CD4-positive, alpha-beta T cell treated with Interleukin-2 at 100 ng/mL for 4 hours (primary cell): Measurements from ENCODE around the gene GP1BB.

Source experiments
- DNase-seq: peaks from one replicate; pipeline ENCODE4 v3.0.0-alpha.2; 2020; ENCODE audit warnings: low spot score

The GP1BB gene

GRCh38 chr22:19727310-19728150 is 4.2 kb downstream of the GP1BB start:
- DNase-seq: no peak

DNA sequence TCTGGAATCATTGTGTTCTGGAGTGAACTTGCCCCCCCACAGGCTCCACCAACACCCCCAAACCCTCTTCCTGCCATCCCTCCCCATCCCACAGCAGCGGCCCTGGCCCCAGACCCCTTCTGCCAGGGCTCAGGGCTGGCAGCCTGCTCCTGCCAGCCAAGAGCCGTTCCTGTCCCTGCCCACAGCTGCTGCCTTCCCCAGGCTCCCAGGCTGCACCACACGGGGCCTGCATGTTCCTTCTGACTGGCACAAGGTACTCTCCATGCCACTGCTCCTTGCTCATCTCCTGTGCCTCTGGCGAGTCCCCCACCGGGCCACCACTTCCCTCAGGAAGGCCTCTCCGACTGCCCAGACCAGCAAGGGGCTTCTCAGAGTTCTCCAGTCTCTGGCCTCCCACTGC is 4.9 kb downstream of the GP1BB start:
- DNase-seq: no peak

DNA sequence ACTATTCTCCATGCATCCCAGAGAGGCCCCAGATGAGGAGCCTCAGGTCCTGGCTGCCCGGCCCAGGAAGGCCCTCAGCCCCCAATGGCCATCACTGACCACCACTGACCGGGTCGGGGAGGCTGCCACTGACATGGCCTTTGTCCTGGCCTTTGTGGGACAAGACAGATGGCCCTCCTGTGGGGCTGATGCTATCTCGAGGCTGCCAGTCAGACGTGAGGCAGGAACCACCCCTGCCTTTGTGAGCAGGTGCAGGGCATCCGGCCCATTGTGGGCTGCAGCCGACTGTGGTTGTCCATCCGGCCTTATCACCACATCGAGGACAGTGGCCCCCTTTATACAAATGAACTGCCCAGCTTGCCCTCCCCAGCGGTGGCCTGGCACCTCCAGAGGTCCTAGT is 5.5 kb downstream of the GP1BB start:
- no peak for DNase-seq

GRCh38 chr22:19729507-19729906 is 6.2 kb downstream of the GP1BB start:
- DNase-seq: no peak

DNA sequence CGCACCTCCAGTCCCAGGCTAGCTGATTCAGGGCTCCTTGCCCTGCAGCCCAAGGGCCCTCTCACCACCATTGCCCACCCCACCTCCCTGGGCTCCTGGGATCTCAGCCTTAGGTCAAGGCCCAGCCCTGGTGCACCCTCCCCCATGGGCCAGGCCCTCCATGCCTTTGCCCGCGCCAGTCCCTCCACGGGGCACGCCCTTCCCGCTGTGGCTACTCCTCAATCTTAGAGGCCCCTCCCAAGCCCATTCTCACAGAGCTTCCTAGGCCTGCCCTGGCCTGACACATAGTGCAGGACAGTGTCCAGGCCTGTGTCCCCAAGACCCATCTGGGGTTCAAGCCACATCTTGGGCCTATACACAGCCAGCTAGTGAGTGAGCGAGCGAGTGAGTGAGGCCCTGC is 6.9 kb downstream of the GP1BB start:
- DNase-seq: no peak

DNA sequence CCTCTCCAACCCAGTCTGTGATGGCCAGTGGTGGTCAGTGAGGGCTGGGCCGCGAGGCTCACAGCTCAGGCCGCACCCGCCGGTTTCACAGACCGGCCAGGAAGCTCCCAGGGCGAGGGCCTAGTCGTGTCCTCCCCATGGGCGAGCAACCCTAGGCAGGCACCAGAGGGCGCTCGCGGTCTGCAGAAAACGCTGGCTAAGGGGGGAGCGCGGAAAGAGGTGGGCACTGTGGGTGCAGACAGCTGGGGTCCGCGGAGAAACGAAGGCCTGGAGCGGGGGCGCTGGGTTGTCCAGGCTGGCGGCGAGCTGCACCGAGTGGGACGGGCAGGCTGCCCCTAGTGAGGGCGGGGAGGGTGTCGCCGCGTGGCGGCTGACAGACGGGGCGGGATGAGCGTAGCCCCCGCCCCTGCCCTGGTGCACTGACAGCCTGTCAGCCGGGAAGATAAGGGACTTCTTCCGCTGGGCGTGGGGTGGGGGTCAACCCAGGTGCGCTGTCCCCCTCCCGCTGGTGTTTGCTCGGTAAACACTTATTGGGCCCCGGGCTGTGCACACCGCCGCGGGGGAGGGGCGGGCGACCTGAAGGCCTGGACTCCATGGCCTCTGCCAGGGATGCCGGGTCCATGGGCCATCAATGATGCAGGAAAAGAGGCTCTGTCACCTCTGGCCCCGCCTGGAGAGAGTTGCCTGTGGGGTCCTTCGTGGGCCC is 7.5 kb downstream of the GP1BB start:
- peak; percentile 84 for DNase-seq

DNA sequence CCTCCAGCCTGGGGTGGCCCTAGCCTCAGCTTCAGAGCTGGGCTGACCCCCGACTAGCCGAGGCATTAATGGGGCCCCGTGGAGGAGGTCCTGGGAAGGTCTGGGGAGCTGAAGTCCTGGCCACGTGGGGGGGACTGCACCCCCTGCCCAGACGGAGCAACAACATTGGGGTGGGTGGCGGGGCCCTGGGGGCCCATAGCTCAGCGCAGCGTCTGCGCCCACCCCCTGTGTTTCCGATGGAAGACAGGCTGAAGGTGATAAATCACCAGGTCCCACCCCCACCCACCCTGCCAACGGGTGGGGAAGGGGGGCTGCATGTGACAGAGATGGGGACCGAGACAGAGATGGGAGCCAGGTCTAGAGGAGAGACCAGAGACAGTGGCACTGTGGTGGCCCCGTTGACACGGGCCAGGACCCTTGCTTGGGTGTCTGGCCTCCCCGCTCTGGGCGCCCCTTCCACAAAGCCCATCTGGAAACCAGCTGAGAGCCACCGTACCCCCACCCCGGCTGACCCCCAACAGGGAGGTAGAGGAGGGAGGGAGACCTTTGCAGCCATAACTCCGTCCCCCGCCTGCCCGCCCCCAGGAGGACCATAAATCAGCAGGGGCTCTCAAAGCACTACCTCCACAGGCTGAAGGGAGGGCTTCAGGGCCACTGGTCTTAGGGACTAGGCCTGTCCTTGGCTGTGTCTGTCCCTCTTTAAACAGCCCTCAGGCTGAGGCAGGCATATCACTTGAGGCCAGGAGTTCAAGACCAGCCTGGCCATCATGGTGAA is 8.2 kb downstream of the GP1BB start:
- no peak for DNase-seq

DNA sequence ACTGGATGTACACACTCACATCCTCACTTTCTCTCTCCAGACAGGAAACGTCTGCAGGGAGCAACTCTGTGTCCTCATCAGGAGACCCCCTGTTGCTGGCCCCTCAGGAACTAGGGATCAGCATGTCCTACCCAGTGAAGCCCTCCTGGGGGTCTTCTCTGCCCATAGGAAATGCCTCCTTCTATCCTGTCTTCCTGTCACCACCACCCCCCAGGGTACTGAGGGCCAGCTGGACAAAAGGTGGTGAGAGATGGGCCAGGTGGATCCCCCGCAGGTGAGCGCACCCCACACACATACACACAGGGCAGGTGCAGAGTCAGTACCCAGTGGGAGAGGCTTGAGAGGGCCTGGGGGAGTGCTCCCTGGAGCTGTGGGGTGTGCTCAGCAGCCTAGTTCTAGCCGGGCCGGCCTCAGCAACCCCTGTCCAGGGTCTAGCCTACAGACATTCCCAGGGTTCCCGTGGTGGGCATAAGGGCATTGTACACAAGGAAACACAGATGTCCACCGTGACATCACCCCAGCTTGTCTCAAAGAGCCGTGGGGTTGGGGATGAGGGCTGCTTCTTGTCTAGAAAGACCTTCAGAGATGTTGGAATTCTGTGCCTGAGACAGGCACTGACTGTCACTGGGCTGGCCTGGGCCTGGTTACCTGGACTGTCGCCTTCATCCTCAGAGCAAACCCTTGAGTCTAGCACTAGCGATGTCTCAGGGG is 9.2 kb downstream of the GP1BB start:
- DNase-seq: no peak

DNA sequence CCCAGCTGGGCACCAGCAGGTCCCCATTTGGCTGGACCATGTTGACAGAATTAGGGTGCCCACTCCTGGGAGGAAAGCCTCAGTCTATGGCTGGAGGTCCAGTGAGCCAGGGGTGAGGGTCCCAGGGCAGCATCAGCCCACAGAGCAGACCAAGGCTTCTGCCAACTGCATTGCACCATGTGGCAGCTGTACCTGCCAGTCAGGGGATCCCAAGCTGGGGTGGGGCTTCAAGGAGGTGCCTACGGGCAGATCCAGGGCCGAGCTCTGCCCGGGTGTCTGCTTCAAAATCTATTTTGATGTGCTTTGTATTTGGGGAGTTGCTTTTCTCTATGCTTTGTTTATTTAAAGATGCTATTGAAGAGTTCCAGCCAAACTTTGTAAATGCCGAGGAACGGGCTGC is 10.4 kb downstream of the GP1BB start:
- DNase-seq: no peak

DNA sequence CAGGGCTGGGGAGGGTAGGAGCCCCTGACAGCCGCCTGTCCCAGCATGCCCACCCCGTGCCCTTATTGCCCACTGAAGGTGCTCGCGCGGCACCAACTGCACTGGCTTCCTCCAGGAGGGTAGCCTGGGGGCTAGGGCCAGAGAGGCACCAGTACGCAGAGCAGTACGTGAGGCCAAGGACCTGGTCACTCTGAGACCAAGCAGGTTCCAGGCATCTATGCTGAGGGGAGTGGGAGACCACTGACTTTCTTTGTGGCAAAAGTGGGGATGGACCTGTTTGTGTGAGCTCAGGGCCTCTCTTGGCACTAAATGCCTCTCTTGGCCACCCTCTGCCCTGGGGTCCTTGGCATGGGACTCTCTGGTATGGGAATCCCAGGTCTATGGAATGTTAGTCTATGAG is 10.8 kb downstream of the GP1BB start:
- DNase-seq: no peak

GRCh38 chr22:19734837-19735382 is 11.6 kb downstream of the GP1BB start:
- DNase-seq: no peak

- DNase-seq: no peak
Measured at GRCh38 chr22:19735665-19736510, 12.5 kb downstream of the GP1BB start.

GRCh38 chr22:19737846-19738663 is 14.7 kb downstream of the GP1BB start:
- DNase-seq: no peak

DNA sequence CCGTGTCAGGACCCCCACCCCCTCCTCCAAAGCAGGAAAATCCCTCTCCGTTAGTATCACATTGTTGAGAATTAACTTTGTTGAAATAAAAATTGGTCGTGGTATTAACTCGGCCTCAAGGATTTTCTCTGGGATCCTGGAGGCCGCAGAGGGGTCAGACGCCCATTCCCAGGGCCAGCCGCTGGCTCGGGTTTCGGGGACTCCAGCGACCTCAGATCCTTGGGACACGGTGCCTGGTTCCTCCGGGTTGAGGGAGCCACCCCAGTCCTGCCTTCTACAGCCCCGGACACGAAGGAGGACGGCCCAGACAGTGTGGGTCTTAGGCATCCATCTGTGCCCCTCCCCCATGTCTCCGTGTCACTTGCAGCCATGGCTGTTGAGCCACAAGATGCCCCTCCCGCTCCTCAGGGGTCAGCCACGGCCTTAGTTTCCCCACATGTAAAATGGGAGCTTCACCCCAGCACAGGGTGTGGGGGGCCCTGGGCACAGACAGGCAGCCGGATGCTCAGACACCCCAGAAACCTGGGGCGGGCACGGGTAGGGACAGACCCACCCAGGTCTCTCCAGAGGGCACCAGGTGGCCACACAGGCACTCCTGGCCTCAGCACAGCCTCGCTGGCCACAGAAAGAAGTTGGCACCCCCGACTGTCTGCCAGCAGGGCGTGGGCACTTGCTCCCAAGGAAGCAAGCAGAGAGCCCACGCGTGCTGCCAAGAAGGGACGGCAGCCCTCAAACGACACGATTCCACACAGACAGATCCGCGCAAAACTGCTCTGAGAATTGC is 15.5 kb downstream of the GP1BB start:
- DNase-seq: no peak

GRCh38 chr22:19739448-19739895 is 16.1 kb downstream of the GP1BB start:
- no peak for DNase-seq

DNA sequence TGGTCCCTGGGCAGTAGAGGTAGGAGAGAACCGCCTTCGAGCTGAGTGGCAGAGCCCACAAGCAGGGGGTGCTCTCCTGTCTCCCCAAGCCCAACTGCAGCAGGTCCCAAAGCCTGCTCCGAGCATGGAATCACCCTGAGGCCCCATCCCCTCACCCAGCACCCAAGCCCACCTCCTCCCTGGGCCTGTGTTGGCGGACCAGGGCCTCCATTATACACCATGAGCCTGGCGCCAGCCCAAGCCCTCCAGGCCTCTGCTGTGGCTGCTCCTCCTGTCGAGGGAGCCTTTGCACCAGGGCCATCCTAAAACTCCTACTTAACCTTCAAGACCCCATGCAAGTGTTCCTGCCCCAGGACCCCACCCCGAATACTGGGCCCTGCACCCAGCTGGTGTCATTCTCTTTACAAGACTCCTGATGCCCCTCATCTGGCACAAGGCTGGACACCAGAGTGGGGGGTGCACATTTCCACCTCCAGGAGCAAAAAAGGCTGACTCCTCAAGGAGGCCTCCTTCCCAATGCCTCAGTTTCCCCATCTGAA is 16.6 kb downstream of the GP1BB start:
- no peak for DNase-seq

GRCh38 chr22:19740586-19740985 is 17.2 kb downstream of the GP1BB start:
- DNase-seq: no peak

- DNase-seq: no peak
Measured at GRCh38 chr22:19741053-19741452, 17.7 kb downstream of the GP1BB start.
